Effector memory CD4-positive, alpha-beta T cell (primary cell): ENCODE results near the gene VSIG10L2.
A peak's percentile ranks its signal among the peaks of the same experiment; 100 is the strongest.

Source experiments
- DNase-seq, 3 donors: peaks; one replicate each; pipeline ENCODE4 v3.0.0-alpha.2; 2020
- H3K27ac ChIP-seq: 2 replicates; pipeline ENCODE4 v1.7.0; 2013; ENCODE audit warnings: mild to moderate bottlenecking, low read length, moderate library complexity; ENCODE audit not compliant: insufficient read depth, poor library complexity, severe bottlenecking
- H3K27me3 ChIP-seq: replicated peaks from 2 replicates; pipeline ENCODE4 v1.7.0; 2013; ENCODE audit warnings: mild to moderate bottlenecking, low read length; ENCODE audit not compliant: insufficient read depth, control insufficient read depth, poor library complexity, severe bottlenecking
- H3K36me3 ChIP-seq: 2 replicates; pipeline ENCODE4 v1.7.0; 2013; ENCODE audit warnings: mild to moderate bottlenecking, low read length, moderate library complexity; ENCODE audit not compliant: control insufficient read depth, insufficient read depth
- H3K4me1 ChIP-seq: 2 replicates; pipeline ENCODE4 v1.7.0; 2013; ENCODE audit warnings: low read length, mild to moderate bottlenecking; ENCODE audit not compliant: control insufficient read depth, insufficient read depth, poor library complexity, severe bottlenecking
- H3K4me3 ChIP-seq: 2 replicates; pipeline ENCODE4 v1.7.0; 2013; ENCODE audit warnings: low read length, low read depth, mild to moderate bottlenecking; ENCODE audit not compliant: insufficient read depth, poor library complexity, severe bottlenecking
- H3K9me3 ChIP-seq: 2 replicates; pipeline ENCODE4 v1.7.0; 2013; ENCODE audit warnings: mild to moderate bottlenecking, low read length, moderate library complexity; ENCODE audit not compliant: control insufficient read depth

The VSIG10L2 gene

GRCh38 chr11:125916683-125917347 lies 29.0 kb upstream of the VSIG10L2 start:
- Histone ChIP-seq H3K36me3 (no peaks in the 10 kb centered on the region), H3K27me3 (no peaks in the 10 kb centered on the region), H3K9me3 (no peaks in the 10 kb centered on the region), H3K4me1 (no peaks in the 10 kb centered on the region), H3K27ac (no peak overlapping the region), H3K4me3 (no peak overlapping the region)
- DNase-seq = no peak

- no peaks in the 10 kb centered on the region for H3K36me3 ChIP-seq
- no peak overlapping the region for H3K4me3 ChIP-seq
- no peaks in the 10 kb centered on the region for H3K9me3 ChIP-seq
- DNase-seq = no peak
- H3K27me3 ChIP-seq = no peaks in the 10 kb centered on the region
- no peaks in the 10 kb centered on the region for H3K4me1 ChIP-seq
- H3K27ac ChIP-seq = no peak overlapping the region
Measured at GRCh38 chr11:125918140-125918840, 27.6 kb upstream of the VSIG10L2 start.

- no peaks in the 10 kb centered on the region for H3K4me1 ChIP-seq
- H3K4me3 ChIP-seq = no peak overlapping the region
- no peaks in the 10 kb centered on the region for H3K27me3 ChIP-seq
- H3K36me3 ChIP-seq = no peaks in the 10 kb centered on the region
- H3K27ac ChIP-seq = no peak overlapping the region
- H3K9me3 ChIP-seq = no peaks in the 10 kb centered on the region
- DNase-seq = no peak
Measured at GRCh38 chr11:125921042-125921441, 24.8 kb upstream of the VSIG10L2 start.

- H3K36me3 ChIP-seq = no peaks in the 10 kb centered on the region
- H3K27me3 ChIP-seq = no peaks in the 10 kb centered on the region
- no peak overlapping the region for H3K27ac ChIP-seq
- DNase-seq = no peak
- no peaks in the 10 kb centered on the region for H3K9me3 ChIP-seq
- H3K4me1 ChIP-seq = no peaks in the 10 kb centered on the region
- H3K4me3 ChIP-seq = no peak overlapping the region
Measured at GRCh38 chr11:125922156-125922555, 23.7 kb upstream of the VSIG10L2 start.

GRCh38 chr11:125923012-125923579 lies 22.7 kb upstream of the VSIG10L2 start:
- no peak overlapping the region for H3K4me3 ChIP-seq

GRCh38 chr11:125923633-125924032 lies 22.2 kb upstream of the VSIG10L2 start:
- Histone ChIP-seq H3K36me3 (no peaks in the 10 kb centered on the region), H3K27me3 (no peaks in the 10 kb centered on the region), H3K4me3 (no peak overlapping the region), H3K27ac (no peak overlapping the region), H3K4me1 (no peaks in the 10 kb centered on the region), H3K9me3 (no peaks in the 10 kb centered on the region)
- DNase-seq = no peak

More at GRCh38 chr11:125923012-125923579, 22.7 kb upstream of the VSIG10L2 start:
- Histone ChIP-seq H3K27ac (no peak overlapping the region), H3K27me3 (no peaks in the 10 kb centered on the region), H3K9me3 (no peaks in the 10 kb centered on the region), H3K36me3 (no peaks in the 10 kb centered on the region), H3K4me1 (no peaks in the 10 kb centered on the region)
- peak in 1 of 3 donors; percentile 27 for DNase-seq

- Histone ChIP-seq H3K9me3 (no peaks in the 10 kb centered on the region), H3K4me1 (no peaks in the 10 kb centered on the region), H3K27ac (no peak overlapping the region), H3K4me3 (no peak overlapping the region), H3K36me3 (no peaks in the 10 kb centered on the region), H3K27me3 (no peaks in the 10 kb centered on the region)
- no peak for DNase-seq
Measured at GRCh38 chr11:125924384-125925007, 21.3 kb upstream of the VSIG10L2 start.

DNA sequence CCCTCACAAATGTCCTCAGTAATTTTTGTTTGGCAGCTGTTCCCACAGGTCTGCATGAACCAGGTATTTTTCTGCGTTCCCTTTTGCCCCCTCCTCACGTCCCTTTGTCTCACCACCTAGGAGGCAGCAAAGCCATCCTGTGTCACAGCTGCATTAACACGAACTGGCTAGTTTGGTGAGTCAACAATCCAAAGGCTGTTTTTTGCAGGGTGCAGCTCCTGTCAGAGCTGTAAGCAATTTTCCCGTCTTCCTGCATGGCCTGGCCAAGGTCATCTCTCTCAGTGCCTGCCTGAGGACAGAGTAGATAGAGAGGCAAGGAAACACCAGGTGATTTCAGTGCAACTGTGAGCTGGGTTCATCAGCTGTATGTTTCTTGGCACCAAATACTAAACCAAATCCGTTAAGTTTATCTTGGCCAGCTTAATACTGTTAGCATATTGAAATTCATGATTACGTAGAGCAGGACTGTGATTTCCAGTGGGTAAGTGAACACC lies 20.6 kb upstream of the VSIG10L2 start:
- no peaks in the 10 kb centered on the region for H3K27me3 ChIP-seq
- no peaks in the 10 kb centered on the region for H3K4me1 ChIP-seq
- H3K27ac ChIP-seq = no peak overlapping the region
- H3K9me3 ChIP-seq = no peaks in the 10 kb centered on the region
- H3K36me3 ChIP-seq = no peaks in the 10 kb centered on the region
- no peak for DNase-seq
- no peak overlapping the region for H3K4me3 ChIP-seq

DNA sequence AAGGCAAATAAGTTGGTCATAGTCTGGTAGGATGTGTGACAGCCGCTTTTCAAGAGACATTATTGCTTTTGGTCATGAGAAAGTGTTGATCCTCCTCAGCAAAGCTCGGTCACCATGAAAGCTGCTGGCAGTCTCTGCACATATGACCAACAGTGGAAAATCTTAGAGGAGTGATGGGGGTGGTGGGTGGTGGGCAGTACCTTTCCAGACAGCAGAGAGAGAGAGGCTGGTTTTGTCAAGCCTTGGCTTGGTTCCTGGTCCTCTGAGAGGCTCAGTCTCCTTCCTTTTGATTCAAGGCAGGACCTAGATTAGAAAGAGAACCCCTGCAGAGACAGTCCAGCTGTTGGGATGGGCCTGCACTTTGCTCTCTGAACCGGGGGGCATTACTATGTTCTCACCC lies 20.0 kb upstream of the VSIG10L2 start:
- Histone ChIP-seq H3K4me1 (no peaks in the 10 kb centered on the region), H3K36me3 (no peaks in the 10 kb centered on the region), H3K9me3 (no peaks in the 10 kb centered on the region), H3K27me3 (no peaks in the 10 kb centered on the region), H3K27ac (no peak overlapping the region), H3K4me3 (no peak overlapping the region)
- DNase-seq = no peak

- H3K4me3 ChIP-seq = no peak overlapping the region
- H3K27me3 ChIP-seq = no peaks in the 10 kb centered on the region
- no peak for DNase-seq
- H3K9me3 ChIP-seq = no peaks in the 10 kb centered on the region
- no peaks in the 10 kb centered on the region for H3K36me3 ChIP-seq
- H3K4me1 ChIP-seq = no peaks in the 10 kb centered on the region
- no peak overlapping the region for H3K27ac ChIP-seq
Measured at GRCh38 chr11:125926682-125927081, 19.2 kb upstream of the VSIG10L2 start.
